H9 (cell line): ENCODE data around the gene PCGF2. TPM values are rescaled to one million over a fixed set of nuclear protein-coding genes. Genes with fewer than 3 reads are reported as not detected.
A peak's percentile ranks its signal among the peaks of the same experiment; 100 is the strongest.

Experiments used
- DNase-seq: peaks from one replicate; pipeline ENCODE4 v3.0.0-alpha.2; 2017
- H2AFZ ChIP-seq: one replicate; pipeline ENCODE4 v1.6.1; 2013; ENCODE audit warnings: mild to moderate bottlenecking, low read length, control low read depth, moderate library complexity
- H2AK5ac ChIP-seq: 2 replicates; pipeline ENCODE4 v1.6.1; 2013; ENCODE audit warnings: low read length, control low read depth, mixed read lengths; ENCODE audit not compliant: insufficient read length
- H2BK120ac ChIP-seq: one replicate; pipeline ENCODE4 v1.6.1; 2013; ENCODE audit warnings: low read depth, mild to moderate bottlenecking, low read length, control low read depth, inconsistent platforms; ENCODE audit not compliant: poor library complexity, severe bottlenecking
- H2BK12ac ChIP-seq: 2 replicates; pipeline ENCODE4 v1.6.1; 2013; ENCODE audit warnings: low read length, control low read depth, mixed read lengths, low read depth; ENCODE audit not compliant: insufficient read length
- H2BK15ac ChIP-seq: 2 replicates; pipeline ENCODE4 v1.6.1; 2013; ENCODE audit warnings: low read depth, low read length, control low read depth
- H2BK20ac ChIP-seq: one replicate; pipeline ENCODE4 v1.6.1; 2013; ENCODE audit warnings: low read depth, mild to moderate bottlenecking, low read length, control low read depth, inconsistent platforms; ENCODE audit not compliant: poor library complexity, severe bottlenecking
- H2BK5ac ChIP-seq: 2 replicates; pipeline ENCODE4 v1.6.1; 2013; ENCODE audit warnings: low read length, control low read depth, mixed read lengths; ENCODE audit not compliant: insufficient read length
- H3K14ac ChIP-seq: 2 replicates; pipeline ENCODE4 v1.6.1; 2013; ENCODE audit warnings: low read length, control low read depth; ENCODE audit not compliant: insufficient read depth
- H3K18ac ChIP-seq: 2 replicates; pipeline ENCODE4 v1.6.1; 2013; ENCODE audit warnings: low read depth, mild to moderate bottlenecking, mixed read lengths, low read length, control low read depth; ENCODE audit not compliant: insufficient read length
- H3K23ac ChIP-seq: 2 replicates; pipeline ENCODE4 v1.6.1; 2013; ENCODE audit warnings: low read length, control low read depth, mixed read lengths, low read depth; ENCODE audit not compliant: insufficient read length
- H3K23me2 ChIP-seq: 2 replicates; pipeline ENCODE4 v1.6.1; 2013; ENCODE audit warnings: low read depth, mild to moderate bottlenecking, mixed read lengths, low read length, control low read depth; ENCODE audit not compliant: insufficient read length, poor library complexity, severe bottlenecking
- H3K27ac ChIP-seq: 2 replicates; pipeline ENCODE4 v1.5.1; 2013; ENCODE audit warnings: low read length, control low read depth, mixed read lengths, low read depth; ENCODE audit not compliant: insufficient read length
- H3K27me3 ChIP-seq: 2 replicates; pipeline ENCODE4 v1.6.1; 2013; ENCODE audit warnings: low read length, control low read depth, inconsistent platforms; ENCODE audit not compliant: insufficient read depth
- H3K4ac ChIP-seq: 2 replicates; pipeline ENCODE4 v1.6.1; 2013; ENCODE audit warnings: low read depth, mild to moderate bottlenecking, control low read depth, inconsistent platforms, low read length, moderate library complexity
- H3K4me1 ChIP-seq: 2 replicates; pipeline ENCODE4 v1.6.1; 2013; ENCODE audit warnings: low read length, control low read depth, inconsistent platforms; ENCODE audit not compliant: insufficient read depth
- H3K4me2 ChIP-seq: 2 replicates; pipeline ENCODE4 v1.6.1; 2013; ENCODE audit warnings: low read length, control low read depth, mixed read lengths; ENCODE audit not compliant: insufficient read length, insufficient read depth
- H3K56ac ChIP-seq: 2 replicates; pipeline ENCODE4 v1.6.1; 2013; ENCODE audit warnings: low read depth, mild to moderate bottlenecking, mixed read lengths, low read length, control low read depth; ENCODE audit not compliant: insufficient read length
- H3K79me1 ChIP-seq: 2 replicates; pipeline ENCODE4 v1.6.1; 2013; ENCODE audit warnings: low read depth, mild to moderate bottlenecking, moderate library complexity, low read length, control low read depth, inconsistent platforms; ENCODE audit not compliant: insufficient read depth, poor library complexity, severe bottlenecking
- H3K79me2 ChIP-seq: 2 replicates; pipeline ENCODE4 v1.6.1; 2013; ENCODE audit warnings: low read length, control low read depth, inconsistent platforms; ENCODE audit not compliant: insufficient read depth
- H3K9ac ChIP-seq: 2 replicates; pipeline ENCODE4 v1.6.1; 2013; ENCODE audit warnings: low read length, control low read depth, mixed read lengths; ENCODE audit not compliant: insufficient read length; ENCODE audit errors: extremely low read depth
- H3K9me3 ChIP-seq: one replicate; pipeline ENCODE4 v1.6.1; 2013; ENCODE audit warnings: low read depth, low read length, inconsistent platforms; ENCODE audit not compliant: control insufficient read depth
- H3T11ph ChIP-seq: one replicate; pipeline ENCODE4 v1.6.1; 2013; ENCODE audit warnings: mild to moderate bottlenecking, low read length, control low read depth, inconsistent platforms
- H4K20me1 ChIP-seq: one replicate; pipeline ENCODE4 v1.6.1; 2013; ENCODE audit not compliant: control insufficient read depth, insufficient read length, insufficient read depth
- H4K5ac ChIP-seq: 2 replicates; pipeline ENCODE4 v1.6.1; 2013; ENCODE audit warnings: low read depth, mild to moderate bottlenecking, mixed read lengths, low read length, control low read depth; ENCODE audit not compliant: insufficient read length
- H4K8ac ChIP-seq: replicated peaks from 2 replicates; pipeline ENCODE4 v1.6.1; 2013; ENCODE audit warnings: low read length, control low read depth, mixed read lengths, low read depth; ENCODE audit not compliant: insufficient read length
- H4K91ac ChIP-seq: 2 replicates; pipeline ENCODE4 v1.6.1; 2013; ENCODE audit warnings: low read depth, mild to moderate bottlenecking, moderate library complexity, mixed read lengths, low read length, control low read depth; ENCODE audit not compliant: insufficient read length
- H3K27ac Mint-ChIP-seq, 3 experiments: 2 replicates in 2 of 3; 3 replicates in 1 of 3; pipeline ENCODE4 v1.8.0; 2020 to 2021; ENCODE audit warnings: mixed read lengths in 3 of 3, mild to moderate bottlenecking in 1 of 3, moderate library complexity in 1 of 3
- H3K27me3 Mint-ChIP-seq: 2 replicates; pipeline ENCODE4 v1.8.0; 2021; ENCODE audit warnings: low read depth, mild to moderate bottlenecking, moderate library complexity, mixed read lengths
- H3K36me3 Mint-ChIP-seq, 3 experiments: 2 replicates in 2 of 3; 3 replicates in 1 of 3; pipeline ENCODE4 v1.8.0; 2020 to 2021; ENCODE audit warnings: low read depth in 3 of 3, mixed read lengths in 3 of 3; ENCODE audit not compliant: insufficient read depth in 1 of 3
- H3K4me1 Mint-ChIP-seq, 2 experiments: 2 replicates each; pipeline ENCODE4 v1.8.0; 2020; ENCODE audit warnings: mixed read lengths in 2 of 2
- H3K4me3 Mint-ChIP-seq, 2 experiments: 2 replicates in 1 of 2; 3 replicates in 1 of 2; pipeline ENCODE4 v1.8.0; 2020 to 2021; ENCODE audit warnings: mild to moderate bottlenecking in 2 of 2, mixed read lengths in 2 of 2, moderate library complexity in 1 of 2
- H3K9me3 Mint-ChIP-seq, 2 experiments: 2 replicates in 1 of 2; 3 replicates in 1 of 2; pipeline ENCODE4 v1.8.0; 2020; ENCODE audit warnings: mild to moderate bottlenecking in 2 of 2, mixed read lengths in 2 of 2, moderate library complexity in 1 of 2
- WGBS: extraction: QIAGEN DNeasy Blood & Tissue Kit; methylation state at CpG from one replicate; pipeline ENCODE4 v1.1.7; 2013; ENCODE audit warnings: missing lambda C conversion rate, low lambda C conversion rate, mixed read lengths; ENCODE audit not compliant: insufficient read length; ENCODE audit errors: extremely low coverage; 5-methylcytosine and 5-hydroxymethylcytosine counted together
- total RNA-seq: library from RNA; stranded (reverse); gene quantifications from 2 replicates; pipeline ENCODE4 v1.2.1, GENCODE V29; 2021
- TF ChIP-seq, protein P1 (sequence below): fragments of 200-600 bp; sonication (generic); conservative IDR thresholded peaks from 3 replicates; pipeline ENCODE4 v1.8.0; 2021; ENCODE audit warnings: antibody characterized with exemption, mild to moderate bottlenecking

PCGF2 gene
- total RNA-seq, 1 experiment from 2014 or later = 106 TPM

- Histone ChIP-seq H3K4me1 (peaks cover 2% of the 10 kb centered on the region; the same call in 1 of the 2 replicates), H4K91ac (no peak overlapping the region), H2BK15ac (no peak overlapping the region), H2BK5ac (no peak overlapping the region), H3K4me2 (no peak overlapping the region), H3K18ac (no peak overlapping the region), H4K8ac (no peak overlapping the region), H4K20me1 (no peaks in the 10 kb centered on the region), H3T11ph (no peak overlapping the region), H3K23me2 (peaks cover 5% of the 10 kb centered on the region), H3K79me1 (peaks cover 4% of the 10 kb centered on the region), H3K14ac (no peak overlapping the region), H2BK20ac (no peak overlapping the region), H3K9ac (no peak overlapping the region), H3K23ac (no peak overlapping the region), H3K9me3 (no peaks in the 10 kb centered on the region), H2BK120ac (no peak overlapping the region), H3K4ac (no peak overlapping the region), H3K79me2 (peaks cover 3% of the 10 kb centered on the region; the same call in 1 of the 2 replicates), H3K27me3 (no peaks in the 10 kb centered on the region), H3K56ac (no peak overlapping the region), H3K27ac (no peak overlapping the region), H2BK12ac (no peak overlapping the region), H2AFZ (no peak overlapping the region), H2AK5ac (no peak overlapping the region), H4K5ac (no peak overlapping the region)
- TF ChIP-seq, protein P1, sequence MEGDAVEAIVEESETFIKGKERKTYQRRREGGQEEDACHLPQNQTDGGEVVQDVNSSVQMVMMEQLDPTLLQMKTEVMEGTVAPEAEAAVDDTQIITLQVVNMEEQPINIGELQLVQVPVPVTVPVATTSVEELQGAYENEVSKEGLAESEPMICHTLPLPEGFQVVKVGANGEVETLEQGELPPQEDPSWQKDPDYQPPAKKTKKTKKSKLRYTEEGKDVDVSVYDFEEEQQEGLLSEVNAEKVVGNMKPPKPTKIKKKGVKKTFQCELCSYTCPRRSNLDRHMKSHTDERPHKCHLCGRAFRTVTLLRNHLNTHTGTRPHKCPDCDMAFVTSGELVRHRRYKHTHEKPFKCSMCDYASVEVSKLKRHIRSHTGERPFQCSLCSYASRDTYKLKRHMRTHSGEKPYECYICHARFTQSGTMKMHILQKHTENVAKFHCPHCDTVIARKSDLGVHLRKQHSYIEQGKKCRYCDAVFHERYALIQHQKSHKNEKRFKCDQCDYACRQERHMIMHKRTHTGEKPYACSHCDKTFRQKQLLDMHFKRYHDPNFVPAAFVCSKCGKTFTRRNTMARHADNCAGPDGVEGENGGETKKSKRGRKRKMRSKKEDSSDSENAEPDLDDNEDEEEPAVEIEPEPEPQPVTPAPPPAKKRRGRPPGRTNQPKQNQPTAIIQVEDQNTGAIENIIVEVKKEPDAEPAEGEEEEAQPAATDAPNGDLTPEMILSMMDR = peak; percentile 88
- DNase-seq = peak; percentile 82
- Mint-ChIP-seq H3K4me1 (peaks cover 8 to 21% of the 10 kb centered on the region in 2 experiments), H3K27ac (peak overlapping the region in 1 of 3 experiments; percentile 29; a peak in 2 of 7 replicates), H3K36me3 (peaks cover 29 to 63% (median 55%) of the 10 kb centered on the region in 3 experiments; a peak in 6 of 7 replicates), H3K4me3 (no peak overlapping the region), H3K27me3 (peaks cover 5% of the 10 kb centered on the region), H3K9me3 (no peaks in the 10 kb centered on the region; a peak in 1 of 5 replicates)
- WGBS = no CpG with 5 or more reads among the region's 23 CpGs
Measured at GRCh38 chr17:38735161-38735997, 12.8 kb downstream of the PCGF2 start.
